Parathyroid adenoma (tissue), 2 donors: ENCODE data around the gene NKD1.

Experiments
- H2AFZ ChIP-seq: fragments of 300-600 bp; sonication (generic); one replicate; pipeline ENCODE4 v1.7.0; 2017; ENCODE audit warnings: antibody characterized with exemption, mild to moderate bottlenecking
- H3K27ac ChIP-seq: fragments of 300-600 bp; sonication (generic); one replicate; pipeline ENCODE4 v1.7.0; 2017
- H3K27me3 ChIP-seq: fragments of 300-600 bp; sonication (generic); one replicate; pipeline ENCODE4 v1.7.0; 2017; ENCODE audit warnings: low read length; ENCODE audit not compliant: control insufficient read depth, insufficient read depth
- H3K36me3 ChIP-seq: fragments of 300-600 bp; sonication (generic); one replicate; pipeline ENCODE4 v1.7.0; 2017; ENCODE audit warnings: low read length; ENCODE audit not compliant: control insufficient read depth, insufficient read depth
- H3K4me1 ChIP-seq: fragments of 300-600 bp; sonication (generic); one replicate; pipeline ENCODE4 v1.7.0; 2017; ENCODE audit warnings: control low read depth
- H3K4me2 ChIP-seq: fragments of 300-600 bp; sonication (generic); one replicate; pipeline ENCODE4 v1.7.0; 2017; ENCODE audit warnings: low read length
- H3K4me3 ChIP-seq: fragments of 300-600 bp; sonication (generic); one replicate; pipeline ENCODE4 v1.7.0; 2017; ENCODE audit warnings: low read depth, low read length
- H3K79me2 ChIP-seq: fragments of 300-600 bp; sonication (generic); one replicate; pipeline ENCODE4 v1.7.0; 2017; ENCODE audit warnings: control low read depth
- H3K9ac ChIP-seq: fragments of 300-600 bp; sonication (generic); one replicate; pipeline ENCODE4 v1.7.0; 2017; ENCODE audit warnings: mild to moderate bottlenecking
- H3K9me3 ChIP-seq: fragments of 300-600 bp; sonication (generic); one replicate; pipeline ENCODE4 v1.7.0; 2017; ENCODE audit warnings: low read length; ENCODE audit not compliant: control insufficient read depth
- CTCF ChIP-seq: fragments of 300-600 bp; sonication (generic); IDR thresholded peaks from one replicate; pipeline ENCODE4 v1.7.0; 2017; ENCODE audit warnings: antibody characterized with exemption, mild to moderate bottlenecking
- donor health status: primary hyperparathyroidism.

NKD1 gene

DNA sequence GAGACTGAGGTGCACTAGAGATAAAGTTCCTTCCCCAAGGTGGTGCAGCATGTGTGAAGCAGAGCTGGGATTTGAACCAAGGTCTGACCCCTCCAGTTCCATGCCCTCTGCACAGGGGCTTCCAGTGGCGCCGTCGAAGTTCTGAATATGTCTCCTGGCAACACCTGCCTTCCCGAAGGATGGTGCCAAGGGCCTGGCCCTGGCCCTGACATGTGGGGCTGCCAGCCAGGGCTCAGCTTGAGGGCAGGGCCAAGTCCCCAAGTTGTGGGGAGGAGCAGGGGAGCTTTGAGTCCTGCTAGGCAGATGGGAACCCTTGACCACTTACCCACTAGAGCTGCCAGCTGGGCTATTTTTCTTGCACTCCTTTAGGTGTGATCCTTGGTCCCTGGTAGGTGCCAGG lies 56.4 kb downstream of the NKD1 start:
- no peak overlapping the region for H2AFZ ChIP-seq
- no peak overlapping the region for H3K27ac ChIP-seq
- H3K4me2 ChIP-seq = no peak overlapping the region
- no peaks in the 10 kb centered on the region for H3K79me2 ChIP-seq
- no peak overlapping the region for H3K9ac ChIP-seq
- H3K4me3 ChIP-seq = no peak overlapping the region
- no peaks in the 10 kb centered on the region for H3K36me3 ChIP-seq
- no peak for TF ChIP-seq CTCF
- no peaks in the 10 kb centered on the region for H3K9me3 ChIP-seq
- H3K4me1 ChIP-seq = no peaks in the 10 kb centered on the region
- H3K27me3 ChIP-seq = no peaks in the 10 kb centered on the region

DNA sequence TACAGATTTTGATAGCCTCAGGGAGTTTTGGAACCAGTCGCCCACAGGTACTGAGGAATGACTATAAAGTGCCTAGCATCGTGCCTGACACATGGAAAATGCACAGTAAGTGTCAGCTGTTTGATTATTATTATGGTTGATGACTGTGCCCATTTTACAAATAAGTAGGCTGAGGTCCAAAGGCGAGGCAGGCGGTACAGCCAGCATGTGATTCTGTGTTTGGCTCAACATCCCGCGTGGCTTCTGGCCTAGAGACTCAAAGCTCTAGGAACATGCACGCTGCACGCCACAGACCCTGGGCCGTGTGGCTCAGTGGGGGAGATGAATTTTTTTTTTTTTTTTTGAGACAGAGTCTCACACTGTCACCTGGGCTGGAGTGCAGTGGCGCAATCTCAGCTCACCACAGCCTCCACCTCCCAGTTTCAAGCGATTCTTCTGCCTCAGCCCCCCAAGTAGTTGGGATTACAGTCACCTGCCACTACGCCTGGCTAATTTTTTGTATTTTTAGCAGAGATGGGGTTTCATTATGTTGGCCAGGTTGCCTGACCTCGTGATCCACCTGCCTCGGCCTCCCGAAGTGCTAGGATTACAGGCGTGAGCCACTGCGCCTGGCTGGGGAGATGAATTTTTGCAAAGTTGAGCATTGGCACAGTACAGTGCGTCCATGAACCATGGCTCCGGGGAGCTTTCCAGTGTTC lies 57.7 kb downstream of the NKD1 start:
- H3K27ac ChIP-seq = no peak overlapping the region
- no peak for TF ChIP-seq CTCF
- H3K4me1 ChIP-seq = no peaks in the 10 kb centered on the region

GRCh38 chr16:50606431-50607050 lies 58.3 kb downstream of the NKD1 start:
- Histone ChIP-seq H3K36me3 (no peaks in the 10 kb centered on the region), H3K27ac (no peak overlapping the region), H3K9me3 (no peaks in the 10 kb centered on the region), H3K4me1 (no peaks in the 10 kb centered on the region), H3K79me2 (no peaks in the 10 kb centered on the region), H3K4me3 (no peak overlapping the region), H3K27me3 (no peaks in the 10 kb centered on the region), H2AFZ (no peak overlapping the region), H3K4me2 (no peak overlapping the region), H3K9ac (no peak overlapping the region)
- TF ChIP-seq CTCF = no peak

More for the DNA sequence above, 57.7 kb downstream of the NKD1 start:
- Histone ChIP-seq H3K79me2 (no peaks in the 10 kb centered on the region), H3K27me3 (no peaks in the 10 kb centered on the region), H3K4me3 (no peak overlapping the region), H3K4me2 (no peak overlapping the region), H2AFZ (no peak overlapping the region), H3K9me3 (no peaks in the 10 kb centered on the region), H3K9ac (no peak overlapping the region), H3K36me3 (no peaks in the 10 kb centered on the region)

DNA sequence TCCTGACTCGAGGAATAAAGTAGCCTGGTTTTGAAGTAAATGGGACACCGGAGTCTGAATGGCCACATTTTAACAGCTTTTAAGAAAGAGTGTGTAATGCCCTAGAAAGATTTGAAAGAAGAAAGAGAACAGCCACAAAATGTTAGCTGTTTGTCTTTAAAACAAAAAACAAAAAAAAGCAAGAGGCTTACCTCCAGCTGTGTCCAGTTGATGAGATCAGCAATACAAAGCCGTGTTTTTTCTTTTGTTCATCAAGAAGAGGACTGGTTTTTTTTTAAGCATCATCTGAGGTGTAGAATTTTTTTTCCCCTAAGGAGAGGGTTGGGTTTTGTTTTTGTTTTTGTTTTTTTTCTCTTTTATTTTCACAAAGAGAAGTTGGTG lies 58.8 kb downstream of the NKD1 start:
- Histone ChIP-seq H3K4me2 (no peak overlapping the region), H3K27me3 (no peaks in the 10 kb centered on the region), H3K9ac (no peak overlapping the region), H3K4me1 (no peaks in the 10 kb centered on the region), H3K4me3 (no peak overlapping the region), H3K27ac (no peak overlapping the region), H3K36me3 (no peaks in the 10 kb centered on the region), H2AFZ (no peak overlapping the region), H3K79me2 (no peaks in the 10 kb centered on the region), H3K9me3 (no peaks in the 10 kb centered on the region)
- no peak for TF ChIP-seq CTCF

- no peaks in the 10 kb centered on the region for H3K4me1 ChIP-seq
- H3K9ac ChIP-seq = no peak overlapping the region
- no peak overlapping the region for H3K27ac ChIP-seq
- H2AFZ ChIP-seq = no peak overlapping the region
- H3K36me3 ChIP-seq = no peaks in the 10 kb centered on the region
- H3K27me3 ChIP-seq = no peaks in the 10 kb centered on the region
- H3K9me3 ChIP-seq = no peaks in the 10 kb centered on the region
- no peak overlapping the region for H3K4me2 ChIP-seq
- H3K79me2 ChIP-seq = no peaks in the 10 kb centered on the region
- no peak for TF ChIP-seq CTCF
- H3K4me3 ChIP-seq = no peak overlapping the region
These were observed 59.3 kb downstream of the NKD1 start for GRCh38 chr16:50607447-50607846.
